Type B pancreatic cell (in vitro differentiated cells): ENCODE data around the gene OSER1. TPM values are rescaled to one million over a fixed set of nuclear protein-coding genes. Genes with fewer than 3 reads are reported as not detected.

Experiments
- DNase-seq: peaks from one replicate; pipeline ENCODE4 v3.0.0; 2021; ENCODE audit warnings: mixed read lengths; ENCODE audit not compliant: unreplicated experiment; ENCODE audit errors: extremely low spot score
- H3K27ac Mint-ChIP-seq: 2 replicates; pipeline ENCODE4 v1.8.0; 2021; ENCODE audit warnings: mild to moderate bottlenecking, mixed read lengths
- H3K27me3 Mint-ChIP-seq: 2 replicates; pipeline ENCODE4 v1.8.0; 2021; ENCODE audit warnings: mixed read lengths
- H3K36me3 Mint-ChIP-seq: 2 replicates; pipeline ENCODE4 v1.8.0; 2021; ENCODE audit warnings: mixed read lengths
- H3K4me1 Mint-ChIP-seq: one replicate; pipeline ENCODE4 v1.8.0; 2021; ENCODE audit warnings: mixed read lengths; ENCODE audit not compliant: unreplicated experiment
- H3K4me3 Mint-ChIP-seq: 2 replicates; pipeline ENCODE4 v1.8.0; 2021; ENCODE audit warnings: mild to moderate bottlenecking, mixed read lengths
- H3K9me3 Mint-ChIP-seq: 2 replicates; pipeline ENCODE4 v1.8.0; 2021; ENCODE audit warnings: mixed read lengths
- total RNA-seq: library from RNA; stranded (reverse); gene quantifications from 2 replicates; pipeline ENCODE4 v1.2.1, GENCODE V29; 2021; ENCODE audit warnings: low replicate concordance
- TF ChIP-seq, protein P1 (sequence below): fragments of 200-600 bp; sonication (generic); conservative IDR thresholded peaks from 2 replicates; pipeline ENCODE4 v1.5.0; 2021; ENCODE audit warnings: antibody characterized with exemption, mild to moderate bottlenecking

The OSER1 gene
- total RNA-seq, 1 donor from 2014 or later, result 31.1 TPM

DNA sequence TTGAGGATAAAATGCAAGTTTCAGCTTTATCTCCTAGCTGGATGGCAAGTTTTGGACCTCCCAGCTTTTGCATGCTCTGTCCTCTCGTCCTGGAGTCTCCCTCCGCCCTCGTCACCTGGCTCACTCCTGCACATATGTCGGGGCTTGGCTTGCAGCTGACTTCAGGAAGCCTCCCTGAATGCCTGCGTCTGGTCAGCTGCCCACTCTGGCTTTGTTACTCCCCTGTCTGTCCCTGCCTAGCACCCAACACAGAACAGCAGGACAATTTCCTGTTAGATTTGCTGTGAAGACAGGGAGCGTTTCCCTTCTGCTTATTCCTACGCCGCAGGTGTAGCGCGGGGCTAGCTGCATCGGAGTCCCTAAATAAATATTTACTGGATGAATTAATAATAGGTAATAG is 29.0 kb downstream of the OSER1 start:
- Mint-ChIP-seq H3K4me1 (peaks cover 17% of the 10 kb centered on the region), H3K36me3 (no peaks in the 10 kb centered on the region), H3K4me3 (peak overlapping the region; percentile 26), H3K27ac (peak overlapping the region; percentile 78), H3K9me3 (no peaks in the 10 kb centered on the region), H3K27me3 (peaks cover 3% of the 10 kb centered on the region)
- TF ChIP-seq, protein P1, sequence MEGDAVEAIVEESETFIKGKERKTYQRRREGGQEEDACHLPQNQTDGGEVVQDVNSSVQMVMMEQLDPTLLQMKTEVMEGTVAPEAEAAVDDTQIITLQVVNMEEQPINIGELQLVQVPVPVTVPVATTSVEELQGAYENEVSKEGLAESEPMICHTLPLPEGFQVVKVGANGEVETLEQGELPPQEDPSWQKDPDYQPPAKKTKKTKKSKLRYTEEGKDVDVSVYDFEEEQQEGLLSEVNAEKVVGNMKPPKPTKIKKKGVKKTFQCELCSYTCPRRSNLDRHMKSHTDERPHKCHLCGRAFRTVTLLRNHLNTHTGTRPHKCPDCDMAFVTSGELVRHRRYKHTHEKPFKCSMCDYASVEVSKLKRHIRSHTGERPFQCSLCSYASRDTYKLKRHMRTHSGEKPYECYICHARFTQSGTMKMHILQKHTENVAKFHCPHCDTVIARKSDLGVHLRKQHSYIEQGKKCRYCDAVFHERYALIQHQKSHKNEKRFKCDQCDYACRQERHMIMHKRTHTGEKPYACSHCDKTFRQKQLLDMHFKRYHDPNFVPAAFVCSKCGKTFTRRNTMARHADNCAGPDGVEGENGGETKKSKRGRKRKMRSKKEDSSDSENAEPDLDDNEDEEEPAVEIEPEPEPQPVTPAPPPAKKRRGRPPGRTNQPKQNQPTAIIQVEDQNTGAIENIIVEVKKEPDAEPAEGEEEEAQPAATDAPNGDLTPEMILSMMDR, result no peak
- no peak for DNase-seq

DNA sequence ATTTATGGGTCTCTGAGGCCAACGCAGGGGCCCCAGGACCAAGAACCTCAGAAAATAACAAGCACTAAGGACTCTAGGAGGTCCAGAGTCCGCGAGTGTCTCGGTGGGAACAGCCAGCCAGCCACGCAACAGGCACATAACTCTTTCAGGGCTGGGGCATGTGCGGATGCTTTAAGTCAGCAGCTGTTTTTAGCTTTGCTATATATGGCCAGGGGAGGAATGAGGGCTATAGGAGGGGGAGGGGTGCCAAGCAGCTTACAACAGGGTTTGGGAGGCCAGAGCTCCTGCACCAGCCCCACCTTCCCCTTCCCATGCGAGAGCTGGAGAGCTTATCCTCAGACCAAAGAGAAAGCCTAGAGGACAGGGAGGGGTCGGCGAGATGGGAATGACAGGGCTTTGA is 29.8 kb downstream of the OSER1 start:
- peaks cover 17% of the 10 kb centered on the region for H3K4me1 Mint-ChIP-seq
- no peaks in the 10 kb centered on the region for H3K9me3 Mint-ChIP-seq
- H3K4me3 Mint-ChIP-seq, result peak overlapping the region; percentile 32
- TF ChIP-seq, protein P1, result no peak
- H3K27me3 Mint-ChIP-seq, result peaks cover 3% of the 10 kb centered on the region
- no peak for DNase-seq
- peak overlapping the region; percentile 78 for H3K27ac Mint-ChIP-seq
- H3K36me3 Mint-ChIP-seq, result peaks cover 4% of the 10 kb centered on the region

DNA sequence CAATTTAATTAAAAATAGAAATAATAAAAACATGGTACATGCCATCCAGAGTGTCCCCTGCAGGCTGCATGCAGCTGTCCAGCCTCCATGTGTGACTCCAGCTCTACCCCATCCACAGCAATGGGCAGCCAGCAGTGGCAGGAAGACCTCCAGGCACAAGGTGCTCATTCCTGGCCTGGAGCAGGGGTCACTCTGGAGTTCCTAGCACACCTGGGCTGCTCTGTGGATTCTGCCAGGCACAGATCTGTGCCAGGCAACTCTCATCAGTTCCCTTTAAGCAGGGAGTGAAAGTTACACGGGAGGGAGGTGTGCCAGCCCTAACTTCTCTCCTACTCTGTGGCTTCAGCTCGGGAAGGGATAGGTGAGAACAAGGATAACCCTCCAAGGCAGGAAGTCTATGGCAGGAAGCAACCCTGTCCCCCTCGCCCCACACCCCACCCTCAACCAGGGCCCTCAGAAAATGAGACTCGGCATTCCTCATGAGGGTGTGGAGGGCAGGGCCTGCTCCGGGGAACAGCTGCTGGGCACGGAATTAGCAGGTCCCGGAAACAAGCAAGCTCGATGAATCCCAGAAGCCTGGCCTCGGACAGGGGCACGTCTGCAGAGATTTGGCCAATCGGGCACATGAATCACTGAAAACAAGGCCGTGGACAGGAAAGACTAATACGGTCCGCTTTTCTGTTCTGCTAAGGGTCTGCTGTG is 33.6 kb downstream of the OSER1 start:
- Mint-ChIP-seq H3K27ac (peak overlapping the region; percentile 82), H3K4me1 (peaks cover 13% of the 10 kb centered on the region), H3K27me3 (peaks cover 2% of the 10 kb centered on the region), H3K4me3 (no peak overlapping the region), H3K36me3 (peaks cover 4% of the 10 kb centered on the region), H3K9me3 (no peaks in the 10 kb centered on the region)
- no peak for DNase-seq
- TF ChIP-seq, protein P1, result no peak

DNA sequence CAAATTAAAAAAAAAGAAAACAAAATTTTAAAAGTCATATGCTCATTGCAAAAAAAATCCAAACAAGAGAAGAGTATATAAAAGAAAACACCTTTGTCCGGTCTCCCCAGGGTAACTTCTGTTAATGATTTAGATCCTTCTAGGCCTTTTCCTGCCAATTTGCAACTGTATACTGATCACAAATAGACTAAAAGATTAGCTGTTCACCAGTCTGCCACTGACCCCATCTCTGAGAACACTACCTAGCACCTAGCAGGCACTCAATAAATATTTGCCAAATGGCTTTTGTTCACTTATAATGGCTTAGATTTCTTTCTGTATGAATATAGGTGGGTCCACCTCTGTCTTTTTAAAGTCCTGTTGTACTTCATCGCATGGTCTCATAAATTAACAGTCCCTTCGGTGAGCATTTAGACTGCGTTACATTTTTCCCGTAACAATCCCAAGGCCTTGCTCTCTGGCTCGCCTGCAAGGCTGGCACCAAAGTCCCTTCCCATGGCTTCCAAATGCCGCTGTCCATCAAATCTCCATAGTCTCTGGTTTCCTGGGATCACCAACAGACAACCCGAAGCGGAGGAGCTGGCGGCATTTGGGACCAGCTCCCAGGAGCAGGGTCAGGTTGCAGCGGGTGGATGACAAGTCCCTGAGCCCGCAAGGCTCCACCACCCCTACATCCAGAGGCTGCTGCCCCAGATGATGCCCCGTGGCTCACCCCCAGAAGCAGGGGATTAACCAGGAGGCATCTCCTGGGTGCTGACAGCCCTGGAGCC is 35.4 kb downstream of the OSER1 start:
- Mint-ChIP-seq H3K27ac (no peak overlapping the region), H3K4me1 (peaks cover 8% of the 10 kb centered on the region), H3K4me3 (no peak overlapping the region), H3K9me3 (no peaks in the 10 kb centered on the region), H3K27me3 (peaks cover 8% of the 10 kb centered on the region), H3K36me3 (peaks cover 4% of the 10 kb centered on the region)
- no peak for DNase-seq
- TF ChIP-seq, protein P1, result no peak

DNA sequence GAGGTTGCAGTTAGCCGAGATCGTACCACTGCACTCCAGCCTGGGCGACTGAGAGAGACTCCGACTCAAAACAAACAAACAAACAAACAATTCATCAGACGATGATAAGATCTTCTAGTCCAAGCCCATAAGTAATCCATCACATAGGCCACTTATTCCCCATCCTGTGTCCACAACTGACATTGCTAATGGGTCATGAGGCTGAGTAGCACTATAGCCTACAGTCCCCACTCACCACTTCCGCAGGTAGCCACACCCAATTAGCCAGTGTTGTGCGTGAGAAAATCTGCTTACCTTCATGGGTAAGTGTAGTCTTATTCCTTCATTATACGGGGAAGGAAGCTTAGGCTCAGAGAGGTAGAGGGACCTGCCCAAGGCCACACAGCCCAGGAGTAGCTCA is 36.7 kb downstream of the OSER1 start:
- Mint-ChIP-seq H3K4me3 (no peak overlapping the region), H3K4me1 (peaks cover 8% of the 10 kb centered on the region), H3K27ac (peak overlapping the region; percentile 82), H3K36me3 (peaks cover 4% of the 10 kb centered on the region), H3K27me3 (peaks cover 8% of the 10 kb centered on the region), H3K9me3 (no peaks in the 10 kb centered on the region)
- DNase-seq, result no peak
- TF ChIP-seq, protein P1, result no peak
